GM12874 (cell line): ENCODE measurements around the gene DUSP19.

Source experiments
- CTCF ChIP-seq: IDR thresholded peaks from 2 replicates; pipeline ENCODE4 v1.5.1; 2011; ENCODE audit warnings: low read depth, mild to moderate bottlenecking, control low read depth, low read length, moderate library complexity; ENCODE audit not compliant: insufficient read depth

DUSP19 gene

GRCh38 chr2:183093857-183094657, 15.5 kb downstream of the DUSP19 start:
- TF ChIP-seq CTCF: no peak

- no peak for TF ChIP-seq CTCF
Measured at GRCh38 chr2:183105402-183106134, 27.0 kb downstream of the DUSP19 start.

- no peak for TF ChIP-seq CTCF
Measured at GRCh38 chr2:183112577-183112976, 34.0 kb downstream of the DUSP19 start.

GRCh38 chr2:183113630-183114029, 35.1 kb downstream of the DUSP19 start:
- no peak for TF ChIP-seq CTCF

GRCh38 chr2:183117226-183117625, 38.7 kb downstream of the DUSP19 start:
- TF ChIP-seq CTCF: no peak

- no peak for TF ChIP-seq CTCF
Measured at GRCh38 chr2:183123117-183123958, 44.8 kb downstream of the DUSP19 start.

GRCh38 chr2:183123959-183124221, 45.3 kb downstream of the DUSP19 start:
- no peak for TF ChIP-seq CTCF
